ENCODE data around the gene CNOT3. TPM values are rescaled to one million over a fixed set of nuclear protein-coding genes. Genes with fewer than 3 reads are reported as not detected.
A peak's percentile ranks its signal among the peaks of the same experiment; 100 is the strongest.
"Not testable (repeated sequence)": the region's sequence is repeated elsewhere in the genome, so short reads cannot be mapped to it uniquely, and the experiment has no call there.

Gene CNOT3
- total RNA-seq, 1 experiment from 2014 or later = 9.0 TPM

DNA sequence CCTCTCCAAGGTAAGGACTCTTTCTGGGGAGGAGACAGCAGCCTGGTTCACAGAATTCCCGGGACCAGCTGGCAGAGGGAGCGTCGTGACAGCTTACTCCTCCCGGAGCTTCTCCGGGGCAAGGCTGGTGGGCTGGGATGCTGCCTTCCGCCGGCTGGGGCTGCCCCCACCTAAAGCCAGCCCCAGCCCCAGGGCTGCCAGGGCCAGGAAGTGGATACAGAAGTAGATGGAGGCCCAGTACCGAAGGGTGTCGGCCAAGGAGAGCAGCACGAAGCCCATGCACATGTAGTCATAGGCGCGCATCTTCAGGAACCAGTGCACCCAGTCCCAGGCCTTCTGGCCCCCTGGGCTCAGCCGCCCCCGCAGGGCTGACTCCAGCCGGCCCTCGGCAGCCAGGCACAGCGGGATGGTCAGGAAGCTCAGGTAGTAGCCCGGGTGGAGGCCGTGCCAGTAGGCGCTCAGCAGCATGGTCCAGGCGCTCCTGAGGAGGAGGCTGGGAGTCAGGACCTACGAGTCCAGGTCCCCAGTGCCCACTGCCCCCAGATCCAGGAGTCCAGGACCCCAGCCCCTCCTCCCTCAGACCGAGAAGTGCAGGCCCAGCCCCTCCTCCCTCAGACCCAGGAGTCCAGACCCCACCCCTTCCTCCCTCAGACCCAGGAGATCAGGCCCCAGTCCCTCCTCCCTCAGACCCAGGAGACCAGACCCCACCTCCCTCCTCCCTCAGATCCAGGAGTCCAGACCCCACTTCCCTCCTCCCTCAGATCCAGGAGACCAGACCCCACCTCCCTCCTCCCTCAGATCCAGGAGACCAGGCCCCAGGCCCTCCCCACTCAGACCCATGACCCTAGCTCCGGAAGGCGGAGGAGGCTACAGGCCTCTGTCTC lies 36.6 kb downstream of the CNOT3 start:
- Histone ChIP-seq H3K4me3 (no peak overlapping the region), H3K9me3 (no peaks in the 10 kb centered on the region), H3K36me3 (peaks cover 18% of the 10 kb centered on the region), H3K27me3 (no peaks in the 10 kb centered on the region)
- DNase-seq = no peak

DNA sequence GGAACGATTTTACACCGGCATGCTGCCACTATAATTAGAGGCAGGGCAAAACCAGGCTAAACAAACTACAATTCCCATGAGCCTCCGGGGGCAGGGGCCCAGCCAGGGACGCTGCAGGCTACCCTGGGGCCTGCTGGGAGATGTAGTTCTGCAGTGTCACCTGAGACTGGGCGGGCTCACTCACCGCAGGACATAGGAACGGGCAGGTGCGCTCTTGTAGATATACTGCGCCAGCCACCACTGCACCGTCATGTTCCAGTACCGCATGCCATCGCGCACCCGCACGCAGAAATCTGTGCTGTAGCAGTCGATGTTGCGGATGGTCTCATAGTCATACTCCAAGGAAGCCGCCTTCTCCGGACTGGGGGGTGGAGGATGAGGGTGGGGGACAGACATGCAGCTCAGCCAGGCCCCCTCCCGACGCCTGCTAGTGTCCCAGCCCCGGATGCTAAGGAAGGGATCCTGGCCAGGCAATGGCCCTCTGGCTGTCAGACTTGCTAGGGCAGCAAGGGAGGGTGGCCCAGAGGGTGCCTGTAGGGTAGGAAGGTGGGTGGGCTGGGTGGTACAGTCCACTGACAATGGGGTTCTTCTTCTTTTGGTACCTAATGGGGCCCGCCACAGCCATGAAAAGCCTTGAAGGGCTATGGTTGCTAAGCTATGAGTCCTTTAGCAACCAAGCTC lies 41.2 kb downstream of the CNOT3 start:
- no peak for DNase-seq
- Histone ChIP-seq H3K27me3 (no peaks in the 10 kb centered on the region), H3K9me3 (no peaks in the 10 kb centered on the region), H3K4me3 (no peak overlapping the region), H3K36me3 (peaks cover 18% of the 10 kb centered on the region)

DNA sequence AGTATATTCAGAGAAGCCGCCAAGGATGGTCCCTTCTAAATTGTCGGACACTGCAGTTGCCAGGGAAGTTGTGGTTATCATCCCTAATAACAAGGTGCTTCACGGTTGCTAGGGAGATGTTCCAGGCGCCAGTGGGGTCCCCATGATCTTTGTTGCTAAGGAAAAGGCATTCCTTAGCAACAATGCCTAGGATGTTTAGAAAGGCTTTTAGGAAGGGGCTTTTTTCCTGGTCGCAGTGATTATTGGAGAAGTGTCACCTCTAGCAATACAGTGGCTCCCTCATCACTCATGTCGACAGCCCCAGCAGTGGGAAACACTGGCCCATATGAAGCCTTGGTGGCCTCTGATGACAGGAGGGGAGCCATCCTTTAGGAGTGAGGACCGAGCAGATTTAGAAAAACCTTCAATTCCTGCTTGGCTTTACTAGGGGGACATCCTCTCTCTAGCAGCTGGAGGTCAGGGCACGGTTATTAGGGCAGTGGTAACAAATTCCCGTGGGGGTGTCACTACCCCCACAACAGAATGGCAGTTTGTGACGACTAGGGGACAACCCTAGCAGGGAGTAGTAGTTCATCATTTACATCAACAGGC lies 41.8 kb downstream of the CNOT3 start:
- DNase-seq = no peak
- Histone ChIP-seq H3K4me3 (no peak overlapping the region), H3K9me3 (no peaks in the 10 kb centered on the region), H3K27me3 (no peaks in the 10 kb centered on the region), H3K36me3 (peaks cover 18% of the 10 kb centered on the region)

DNA sequence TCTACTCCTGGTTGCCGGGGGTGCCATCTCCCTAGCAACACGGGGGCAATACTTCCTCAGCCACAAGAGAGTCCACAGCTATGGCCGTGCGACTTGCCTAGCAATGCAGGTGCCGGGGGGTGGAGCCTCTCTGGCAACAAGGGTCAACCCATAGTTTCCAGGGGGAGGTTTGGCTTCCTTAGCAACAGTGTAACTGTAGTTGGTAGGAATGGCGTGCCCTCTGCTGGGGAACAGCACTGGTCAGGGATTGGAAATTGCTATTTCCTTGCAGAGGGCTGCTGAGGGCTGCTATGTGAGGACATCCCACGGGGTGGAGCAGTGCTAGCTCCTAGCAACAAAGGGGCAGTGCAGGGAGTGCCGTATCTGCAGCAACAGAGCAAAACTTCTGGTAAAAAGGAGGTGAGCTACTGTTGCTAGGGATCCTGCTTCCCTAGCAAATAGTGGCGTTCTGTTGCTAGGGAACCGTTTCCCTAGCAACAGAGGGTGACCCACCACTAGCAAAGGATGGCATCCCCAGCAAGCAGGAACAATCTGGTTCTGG lies 42.4 kb downstream of the CNOT3 start:
- H3K27me3 ChIP-seq = no peaks in the 10 kb centered on the region
- no peak for DNase-seq
- no peak overlapping the region for H3K4me3 ChIP-seq
- peaks cover 18% of the 10 kb centered on the region for H3K36me3 ChIP-seq
- H3K9me3 ChIP-seq = no peaks in the 10 kb centered on the region

DNA sequence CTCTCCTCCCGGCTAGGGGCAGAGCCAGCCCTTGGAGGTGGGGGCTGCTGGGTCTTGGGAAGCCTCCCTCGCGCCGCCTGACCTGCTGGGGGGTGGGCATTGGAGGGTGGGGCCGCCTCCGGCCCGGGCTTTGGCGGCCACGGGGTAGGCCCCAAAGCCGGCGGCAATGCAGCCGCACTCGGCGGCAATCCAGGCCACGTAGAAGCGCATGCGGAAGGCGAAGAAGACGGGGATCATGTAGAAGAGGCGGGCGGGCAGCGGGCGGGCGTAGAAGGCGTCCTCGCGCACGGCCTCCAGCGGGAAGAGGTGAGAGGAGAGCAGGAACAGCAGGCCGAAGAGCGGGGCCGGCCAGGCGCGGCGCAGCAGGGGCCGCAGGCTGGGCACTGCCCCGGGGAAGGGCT lies 43.1 kb downstream of the CNOT3 start:
- Histone ChIP-seq H3K36me3 (peaks cover 18% of the 10 kb centered on the region), H3K27me3 (no peaks in the 10 kb centered on the region), H3K4me3 (no peak overlapping the region), H3K9me3 (no peaks in the 10 kb centered on the region)
- DNase-seq = no peak

DNA sequence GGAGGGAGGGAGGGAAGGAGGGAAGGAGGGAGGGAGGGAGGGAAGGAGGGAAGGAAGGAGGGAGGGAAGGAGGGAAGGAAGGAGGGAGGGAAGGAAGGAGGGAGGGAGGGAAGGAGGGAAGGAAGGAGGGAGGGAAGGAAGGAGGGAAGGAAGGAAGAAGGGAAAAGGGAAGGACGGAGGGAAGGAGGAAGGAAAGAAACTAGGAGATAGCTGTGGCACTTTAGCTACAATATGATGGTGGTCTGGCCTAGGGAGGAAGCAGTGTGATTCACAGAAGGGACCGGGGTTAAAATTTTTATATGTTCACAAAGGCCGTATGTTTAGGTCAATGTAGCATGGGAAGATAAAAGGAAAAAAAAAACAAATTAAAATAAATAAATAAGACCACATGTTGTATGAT lies 44.3 kb downstream of the CNOT3 start:
- not testable (repeated sequence) for H3K4me3 ChIP-seq, DNase-seq, H3K27me3 ChIP-seq, H3K9me3 ChIP-seq
- peaks cover 18% of the 10 kb centered on the region for H3K36me3 ChIP-seq

DNA sequence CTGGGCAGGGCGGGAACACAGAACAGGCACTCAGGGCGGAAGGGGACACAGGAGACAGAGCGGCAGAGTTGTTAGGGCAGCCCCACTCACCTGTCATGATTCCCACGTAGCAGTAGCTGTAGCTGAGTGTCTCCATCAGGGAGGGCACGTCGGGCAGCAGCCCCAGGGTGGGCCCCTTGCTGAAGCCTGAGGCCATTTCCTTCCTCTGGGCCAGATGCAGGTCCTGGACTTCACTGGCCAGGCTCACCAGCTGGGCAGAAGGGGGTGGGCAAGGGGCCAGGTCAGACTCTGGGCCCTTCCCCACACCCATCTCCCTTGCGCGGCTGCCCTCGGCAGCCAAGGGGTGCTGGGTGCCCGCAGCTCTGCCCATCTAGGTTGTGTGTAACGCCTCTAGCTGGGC lies 45.9 kb downstream of the CNOT3 start:
- Histone ChIP-seq H3K36me3 (peaks cover 13% of the 10 kb centered on the region), H3K9me3 (no peaks in the 10 kb centered on the region), H3K27me3 (no peaks in the 10 kb centered on the region), H3K4me3 (no peak overlapping the region)
- no peak for DNase-seq

DNA sequence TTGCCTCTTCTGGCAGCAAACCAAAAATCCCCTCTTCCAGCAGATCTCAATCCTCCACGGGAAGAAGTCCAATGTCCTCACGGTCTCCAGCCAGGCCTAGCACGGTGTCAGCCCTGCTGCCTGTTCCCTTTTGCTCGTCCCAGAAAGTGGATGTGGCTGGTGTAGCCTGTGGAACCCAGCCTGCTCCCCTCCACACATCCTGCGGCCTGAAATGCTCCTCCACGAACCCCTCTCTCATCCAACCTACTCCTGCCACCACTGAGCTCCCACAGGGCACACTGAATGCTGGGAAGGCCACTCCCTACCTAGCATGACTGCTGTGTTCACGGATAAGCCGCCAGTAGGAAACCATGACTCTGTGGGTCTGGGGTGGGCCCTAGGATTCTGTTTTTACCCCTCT lies 48.8 kb downstream of the CNOT3 start:
- Histone ChIP-seq H3K36me3 (peaks cover 7% of the 10 kb centered on the region), H3K4me3 (no peak overlapping the region), H3K9me3 (no peaks in the 10 kb centered on the region), H3K27me3 (no peaks in the 10 kb centered on the region)
- DNase-seq = no peak

DNA sequence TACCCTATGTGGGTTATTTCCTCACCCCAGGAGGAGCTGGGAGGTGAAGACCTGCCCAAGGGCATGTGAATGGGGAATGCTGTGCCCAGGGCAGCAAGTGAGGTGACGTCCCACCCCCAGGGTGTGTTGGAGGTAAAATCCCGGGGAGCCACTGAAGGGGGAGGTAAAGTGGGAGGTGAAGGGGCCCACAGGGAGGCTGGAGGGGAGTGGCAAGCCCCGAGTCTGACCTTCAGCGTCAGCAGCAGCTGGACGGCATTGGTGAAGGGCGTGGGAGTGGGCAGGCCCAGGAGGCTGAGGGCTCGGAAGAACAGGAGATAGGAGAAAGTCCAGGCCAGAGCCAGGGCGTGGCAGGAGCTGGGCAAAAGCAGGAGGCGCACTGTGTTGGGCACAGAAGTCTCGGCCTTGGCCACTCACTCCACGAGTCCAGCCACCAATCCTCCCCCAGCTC lies 49.4 kb downstream of the CNOT3 start:
- H3K9me3 ChIP-seq = no peaks in the 10 kb centered on the region
- no peak overlapping the region for H3K4me3 ChIP-seq
- H3K27me3 ChIP-seq = no peaks in the 10 kb centered on the region
- H3K36me3 ChIP-seq = peaks cover 7% of the 10 kb centered on the region
- DNase-seq = no peak

DNA sequence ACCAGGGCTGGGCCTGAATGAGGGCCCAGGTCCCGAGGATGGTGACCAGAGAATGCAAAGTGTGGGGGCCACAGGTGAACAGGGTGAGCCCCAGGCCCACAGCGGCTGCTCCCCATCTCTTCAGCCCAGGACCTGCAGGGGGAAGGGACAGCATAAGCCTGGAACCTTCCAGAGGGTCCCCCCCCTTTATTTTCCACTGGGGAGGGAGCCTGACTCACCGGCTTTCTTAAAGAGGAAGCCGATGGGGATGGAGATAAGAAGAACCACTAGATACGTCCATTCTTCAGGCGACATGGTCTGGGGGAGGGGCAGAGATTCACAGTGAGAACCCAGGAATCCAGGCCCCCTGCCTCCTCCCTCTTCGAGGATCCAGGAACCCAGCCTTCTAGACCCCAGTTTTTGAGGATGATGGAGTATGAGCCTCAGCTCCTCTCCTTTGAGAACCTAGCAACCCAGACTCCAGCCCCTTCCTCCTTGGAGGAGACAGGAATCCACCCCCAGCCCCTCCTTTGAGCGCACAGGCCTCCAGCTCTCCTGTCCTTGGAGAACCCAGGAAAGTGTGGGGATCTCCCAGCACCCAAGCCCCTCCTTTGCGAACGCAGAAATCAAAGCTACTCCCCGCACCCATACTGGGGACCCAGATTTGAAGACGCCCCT lies 50.8 kb downstream of the CNOT3 start:
- no peaks in the 10 kb centered on the region for H3K9me3 ChIP-seq
- no peaks in the 10 kb centered on the region for H3K27me3 ChIP-seq
- H3K4me3 ChIP-seq = peak overlapping the region; percentile 84
- no peak for DNase-seq
- H3K36me3 ChIP-seq = peaks cover 15% of the 10 kb centered on the region

DNA sequence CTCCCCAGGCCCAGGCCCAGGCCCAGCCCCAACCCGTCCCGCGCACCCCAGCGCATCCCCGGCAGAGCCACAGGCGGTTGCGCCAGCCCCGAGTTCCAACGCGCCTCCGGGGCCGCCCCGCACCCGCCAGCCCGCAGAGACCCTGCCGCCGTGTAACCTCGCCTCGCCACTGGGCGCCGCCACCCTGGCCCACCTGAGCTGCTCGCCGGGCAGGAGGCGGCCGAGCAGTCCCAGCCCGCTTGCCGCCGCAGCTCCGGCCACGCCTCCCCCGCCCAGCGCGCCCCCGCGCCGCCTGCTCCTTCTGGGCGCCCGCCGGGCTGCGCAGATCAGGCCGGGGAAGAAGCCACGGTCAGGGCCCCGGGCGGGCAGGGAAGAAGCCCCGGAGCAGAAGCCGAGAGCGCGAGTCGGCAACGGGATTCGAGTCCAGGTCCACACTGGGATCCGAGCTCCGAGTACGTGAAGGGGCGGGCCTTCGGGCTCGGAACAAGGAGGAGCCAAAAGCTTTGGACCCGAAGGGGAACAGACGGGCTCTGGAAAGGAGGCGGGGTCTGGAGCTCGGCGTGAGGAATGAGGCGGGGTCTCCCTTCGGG lies 51.7 kb downstream of the CNOT3 start, which contains the start of gene MBOAT7:
MBOAT7 (minus strand) TSS at position 436 of the 590 bp plus-strand sequence. CDS start 1,072 bp downstream, outside the sequence.
- Histone ChIP-seq H3K9me3 (no peaks in the 10 kb centered on the region), H3K4me3 (peak within 1 kb of the TSS; percentile 84), H3K36me3 (peaks cover 21% of the 10 kb centered on the region), H3K27me3 (no peaks in the 10 kb centered on the region)
- no peak for DNase-seq

DNA sequence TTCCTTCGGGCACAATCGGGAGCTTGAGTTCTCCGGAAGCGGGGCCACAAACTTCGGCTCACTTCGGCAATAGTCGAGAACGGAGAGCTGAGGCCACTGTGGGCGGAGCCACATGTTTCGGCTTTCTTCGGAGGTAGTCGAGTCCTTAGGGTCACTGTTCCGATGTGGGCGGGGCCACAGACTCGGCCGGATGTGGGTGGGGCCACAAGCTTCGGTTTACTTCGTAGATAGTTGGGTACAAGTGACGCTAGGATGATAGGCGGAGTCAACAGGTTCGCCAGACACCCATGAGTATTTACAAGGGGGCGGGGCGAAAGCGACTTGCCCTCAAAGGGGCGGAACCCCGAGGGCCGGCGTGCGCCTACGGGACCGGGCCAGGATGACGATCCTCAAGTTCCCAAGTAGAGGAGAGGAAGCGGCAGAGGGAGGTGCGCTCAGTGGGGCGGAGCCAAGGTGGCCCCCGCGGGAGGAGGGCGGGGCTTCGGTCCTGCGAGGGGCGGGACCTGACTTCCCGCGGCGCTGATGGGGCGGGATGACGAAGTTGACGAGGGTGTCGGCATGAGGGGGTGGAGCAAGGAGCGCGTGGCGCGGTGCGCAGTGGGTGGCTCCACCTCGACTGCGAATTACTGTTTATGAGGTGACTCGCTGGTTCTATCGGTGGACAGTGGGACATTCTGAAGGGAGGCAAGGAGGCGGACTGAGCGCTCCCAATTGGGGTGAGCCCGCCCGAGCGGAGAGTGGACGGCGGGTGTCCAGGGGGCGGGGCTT lies 52.4 kb downstream of the CNOT3 start:
- H3K9me3 ChIP-seq = no peaks in the 10 kb centered on the region
- H3K27me3 ChIP-seq = no peaks in the 10 kb centered on the region
- peak overlapping the region; percentile 84 for H3K4me3 ChIP-seq
- DNase-seq = peak; percentile 99
- peaks cover 24% of the 10 kb centered on the region for H3K36me3 ChIP-seq

DNA sequence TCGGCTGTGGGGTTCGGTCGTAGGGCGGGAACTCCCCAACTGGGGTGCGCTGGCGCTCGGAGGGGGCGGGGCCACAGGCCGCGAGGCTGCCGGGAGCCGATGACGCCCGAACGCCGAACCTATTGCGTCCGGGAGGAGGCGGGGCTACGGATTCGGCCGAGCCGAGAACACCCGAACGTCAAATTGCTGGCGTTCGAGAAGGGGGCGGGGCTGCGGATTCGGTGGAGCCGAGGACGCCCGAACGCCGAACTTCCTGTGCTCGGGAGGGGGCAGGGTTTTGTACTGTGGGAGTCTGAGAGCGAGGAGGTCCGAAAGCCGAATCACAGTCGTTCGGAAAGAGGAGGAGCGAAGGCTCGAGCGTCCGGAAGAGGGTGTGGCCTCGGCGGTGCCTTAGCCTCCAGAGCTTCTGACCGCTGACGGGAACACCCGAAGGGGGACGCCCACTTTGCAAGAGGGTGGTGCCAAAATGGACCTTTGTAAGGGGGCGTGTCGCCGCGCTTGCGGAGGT lies 53.0 kb downstream of the CNOT3 start:
- Histone ChIP-seq H3K4me3 (peak overlapping the region; percentile 84), H3K27me3 (no peaks in the 10 kb centered on the region), H3K9me3 (no peaks in the 10 kb centered on the region), H3K36me3 (peaks cover 28% of the 10 kb centered on the region)
- peak; percentile 98 for DNase-seq

DNA sequence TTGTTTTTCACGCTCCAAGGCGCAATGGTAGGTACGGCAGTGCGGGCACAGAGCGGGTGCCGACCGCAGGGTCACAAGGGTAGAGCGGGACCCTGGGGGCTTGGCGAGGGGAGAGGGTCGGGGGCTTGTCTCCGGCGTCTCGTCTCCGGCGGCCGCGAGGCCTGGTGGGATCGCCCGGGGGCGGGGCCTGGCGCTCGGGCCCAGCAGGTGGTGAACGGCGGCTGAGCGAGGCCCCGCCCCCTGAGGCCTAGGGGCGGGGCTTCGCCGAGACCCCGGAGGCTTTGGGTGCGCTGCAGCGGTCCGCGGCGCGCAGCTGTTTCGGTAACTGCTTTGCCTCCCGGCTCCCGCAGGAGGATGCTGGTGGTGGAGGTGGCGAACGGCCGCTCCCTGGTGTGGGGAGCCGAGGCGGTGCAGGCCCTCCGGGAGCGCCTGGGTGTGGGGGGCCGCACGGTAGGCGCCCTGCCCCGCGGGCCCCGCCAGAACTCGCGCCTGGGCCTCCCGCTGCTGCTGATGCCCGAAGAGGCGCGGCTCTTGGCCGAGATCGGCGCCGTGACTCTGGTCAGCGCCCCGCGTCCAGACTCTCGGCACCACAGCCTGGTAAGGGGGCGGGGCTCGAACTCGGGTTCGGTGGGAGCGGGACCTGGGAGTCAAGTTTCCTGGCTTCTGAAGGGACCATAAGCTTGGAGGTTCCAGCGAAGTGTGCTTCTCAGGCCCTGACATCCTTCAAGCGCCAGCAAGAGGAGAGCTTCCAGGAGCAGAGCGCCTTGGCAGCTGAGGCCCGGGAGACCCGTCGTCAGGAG lies 53.6 kb downstream of the CNOT3 start, which contains the start of gene TSEN34:
TSEN34 (plus strand) TSS at position 298 of the 800 bp plus-strand sequence; CDS start at position 355, 57 bp downstream.
- Histone ChIP-seq H3K27me3 (no peaks in the 10 kb centered on the region), H3K36me3 (peaks cover 26% of the 10 kb centered on the region), H3K9me3 (no peaks in the 10 kb centered on the region), H3K4me3 (peak within 1 kb of the TSS; percentile 84)
- DNase-seq = peak; percentile 81

All from MG63 (cell line).